Activated CD8-positive, alpha-beta memory T cell treated with anti-CD3 and anti-CD28 coated beads for 4 hours (primary cell): ENCODE results near the gene LSR.
"Not testable (repeated sequence)": the region's sequence is repeated elsewhere in the genome, so short reads cannot be mapped to it uniquely, and the experiment has no call there.

Experiments
- DNase-seq, 2 donors: peaks; one replicate each; pipeline ENCODE4 v3.0.0-alpha.2; 2020; ENCODE audit warnings: low read depth in 2 of 2

LSR gene

DNA sequence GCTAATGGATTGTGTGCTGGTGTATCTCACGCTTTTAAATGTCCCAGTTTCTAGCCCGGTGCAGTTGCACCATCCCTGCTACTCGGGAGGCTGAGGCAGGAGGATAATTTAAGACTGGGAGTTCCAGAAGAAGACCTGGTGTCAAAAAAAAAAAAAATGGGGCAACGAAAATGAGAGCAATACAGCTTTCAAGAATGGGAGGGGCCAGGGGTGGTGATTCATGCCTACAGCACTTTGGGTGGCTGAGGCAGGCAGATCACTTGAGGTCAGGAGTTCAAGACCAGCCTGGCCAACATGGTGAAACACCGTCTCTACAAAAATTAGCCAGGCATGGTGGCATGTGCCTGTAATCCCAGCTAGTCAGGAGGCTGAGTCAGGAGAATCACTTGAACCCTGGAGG is 37.3 kb downstream of the LSR start:
- not testable (repeated sequence) for DNase-seq

DNA sequence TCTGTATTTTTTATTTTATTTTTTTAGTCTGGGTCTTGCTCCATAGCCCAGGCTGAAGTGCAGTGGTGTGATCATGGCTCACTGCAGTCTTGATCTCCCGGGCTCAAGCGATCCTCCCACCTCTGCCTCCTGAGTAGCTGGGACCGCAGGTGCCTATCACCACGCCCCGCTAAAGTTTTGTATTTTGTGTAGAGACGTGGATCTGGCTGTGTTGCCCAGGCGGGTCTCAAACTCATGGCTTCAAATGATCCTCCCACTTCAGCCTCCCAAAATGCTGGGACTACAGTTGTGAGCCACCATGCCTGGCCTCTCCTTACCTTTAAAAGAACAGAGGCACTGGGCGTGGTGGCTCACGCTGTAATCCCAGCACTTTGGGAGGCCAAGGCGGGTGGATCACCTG is 38.9 kb downstream of the LSR start:
- no peak for DNase-seq

- no peak for DNase-seq
These were observed 39.5 kb downstream of the LSR start for GRCh38 chr19:35288331-35288730.

DNA sequence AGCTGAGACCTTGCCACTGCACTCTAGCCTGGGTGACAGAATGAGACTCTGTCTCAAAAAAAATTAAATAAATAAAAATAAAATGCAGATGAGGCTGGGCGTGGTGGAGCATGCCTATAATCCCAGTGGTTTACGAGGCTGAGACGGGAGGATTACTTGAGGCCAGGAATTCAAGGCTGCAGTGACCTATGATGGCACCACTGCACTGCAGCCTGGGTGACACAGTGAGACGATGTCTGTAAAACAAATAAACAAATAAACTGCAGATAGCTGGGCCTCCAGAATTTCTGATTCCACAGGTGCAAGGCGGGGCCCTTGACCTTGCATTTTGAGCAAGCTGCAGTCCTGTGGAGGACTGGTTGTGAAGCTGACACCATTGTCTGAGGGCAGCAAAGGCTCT is 40.1 kb downstream of the LSR start:
- no peak for DNase-seq

GRCh38 chr19:35290381-35291127 is 41.8 kb downstream of the LSR start:
- no peak for DNase-seq

DNA sequence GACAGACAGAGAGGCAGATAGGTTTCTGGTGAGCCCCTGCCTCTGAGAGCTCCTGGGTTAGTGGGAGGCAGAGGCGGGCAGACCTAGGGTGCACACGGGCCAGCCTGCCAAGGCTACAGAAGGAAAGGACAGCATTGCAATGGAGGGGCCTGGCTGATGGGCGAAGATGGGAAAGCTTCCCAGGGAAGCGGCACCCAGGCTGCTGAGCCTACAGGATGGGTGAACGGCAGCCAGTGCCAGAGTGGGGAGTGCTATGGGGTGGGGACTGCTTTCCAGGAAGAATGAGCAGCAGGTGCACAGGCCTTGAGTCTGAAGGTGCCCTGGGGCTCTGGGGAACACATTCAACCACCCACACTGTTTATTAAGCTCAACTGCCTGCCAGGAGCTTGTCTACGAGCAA is 42.5 kb downstream of the LSR start:
- no peak for DNase-seq

- no peak for DNase-seq
These were observed 43.1 kb downstream of the LSR start, which contains the start of gene MAG for GRCh38 chr19:35291916-35292315. Gene MAG (plus strand): TSS chr19:35292161. CDS start chr19:35295409, 3,248 bp downstream.

GRCh38 chr19:35292421-35293362 is 43.9 kb downstream of the LSR start:
- DNase-seq, result no peak

- DNase-seq, result no peak
These were observed 44.5 kb downstream of the LSR start for GRCh38 chr19:35293363-35293739.

DNA sequence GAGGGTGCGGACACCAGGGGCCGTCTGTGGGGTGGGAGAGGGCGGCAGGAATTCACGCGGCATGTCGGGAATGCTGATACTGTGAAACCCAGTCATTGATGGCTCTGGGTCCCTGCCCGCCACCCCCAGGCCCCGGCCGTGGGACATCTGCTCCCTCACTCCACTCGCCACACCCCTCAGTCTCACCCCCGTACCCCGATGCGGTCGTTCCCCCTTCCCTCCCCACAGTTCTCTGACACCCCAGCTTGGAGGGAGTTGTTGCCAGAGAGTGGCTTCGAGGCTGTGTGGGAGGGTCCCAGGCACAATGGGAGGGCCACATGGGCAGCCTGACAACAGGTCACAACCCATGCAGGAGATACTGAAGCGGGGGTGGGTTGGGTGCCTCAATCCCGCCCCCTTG is 45.0 kb downstream of the LSR start:
- DNase-seq, result no peak

- no peak for DNase-seq
These were observed 45.5 kb downstream of the LSR start for GRCh38 chr19:35294328-35294727.

DNA sequence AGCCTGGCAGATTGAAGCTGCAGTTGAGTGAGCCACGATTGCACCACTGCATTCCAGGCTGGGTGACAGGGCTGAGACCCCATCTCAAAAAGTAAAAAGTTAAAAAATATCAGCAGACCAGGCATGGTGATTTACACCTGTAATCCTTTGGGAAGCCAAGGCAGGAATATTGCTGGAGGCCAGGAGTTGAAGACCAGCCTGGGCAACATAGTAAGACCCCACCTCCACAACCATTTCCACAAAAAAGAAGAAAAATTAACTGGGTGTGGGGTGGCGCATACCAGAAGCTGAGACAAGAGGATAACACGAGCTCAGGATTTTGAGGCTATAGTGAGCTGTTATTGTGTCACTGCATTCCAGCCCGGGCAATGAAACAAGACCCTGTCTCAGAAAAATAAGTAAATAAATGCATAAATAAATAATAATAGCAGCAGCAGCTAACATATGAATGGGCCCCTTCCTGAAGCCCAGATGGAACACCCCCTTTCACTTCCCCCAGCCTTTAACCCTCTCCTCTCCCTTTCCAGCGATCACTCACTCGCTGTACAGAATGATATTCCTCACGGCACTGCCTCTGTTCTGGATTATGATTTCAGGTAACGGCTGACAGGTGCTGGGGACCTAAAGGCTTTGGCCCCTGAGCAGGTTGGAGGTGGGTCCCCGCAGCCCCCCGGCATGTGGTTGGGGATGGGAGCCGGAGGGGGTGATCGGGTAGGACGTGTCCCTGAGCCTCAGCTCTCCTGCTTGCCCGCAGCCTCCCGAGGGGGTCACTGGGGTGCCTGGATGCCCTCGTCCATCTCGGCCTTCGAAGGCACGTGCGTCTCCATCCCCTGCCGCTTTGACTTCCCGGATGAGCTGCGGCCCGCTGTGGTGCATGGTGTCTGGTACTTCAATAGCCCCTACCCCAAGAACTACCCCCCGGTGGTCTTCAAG is 46.3 kb downstream of the LSR start:
- no peak for DNase-seq

DNA sequence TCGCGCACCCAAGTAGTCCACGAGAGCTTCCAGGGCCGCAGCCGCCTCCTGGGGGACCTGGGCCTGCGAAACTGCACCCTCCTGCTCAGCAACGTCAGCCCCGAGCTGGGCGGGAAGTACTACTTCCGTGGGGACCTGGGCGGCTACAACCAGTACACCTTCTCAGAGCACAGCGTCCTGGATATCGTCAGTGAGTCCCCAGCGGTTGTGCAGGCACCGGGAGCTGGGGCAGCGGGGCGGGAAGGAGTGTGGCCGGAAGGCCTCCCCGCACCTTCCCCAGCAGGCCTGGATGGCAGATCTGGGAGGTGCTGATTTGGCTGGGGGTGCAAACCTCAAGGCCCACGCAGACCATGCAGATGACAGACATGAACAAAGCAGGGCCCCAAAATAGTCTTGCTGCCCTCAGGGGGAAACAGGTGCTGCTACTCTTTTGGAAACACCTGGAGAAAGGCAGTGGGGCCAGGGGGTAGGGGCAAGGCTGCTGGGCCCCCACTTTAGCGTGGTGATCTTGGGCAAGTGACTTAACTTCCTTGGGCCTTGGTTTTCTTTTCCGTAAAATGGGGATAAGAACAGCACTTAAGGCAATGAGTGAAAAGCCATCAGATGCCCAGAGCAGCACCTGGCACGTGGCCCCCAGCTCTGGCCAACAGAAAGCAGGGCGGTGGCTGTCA is 47.1 kb downstream of the LSR start:
- no peak for DNase-seq

GRCh38 chr19:35296644-35297514 is 48.1 kb downstream of the LSR start:
- DNase-seq, result no peak

- DNase-seq, result no peak
These were observed 48.7 kb downstream of the LSR start for GRCh38 chr19:35297515-35297848.

DNA sequence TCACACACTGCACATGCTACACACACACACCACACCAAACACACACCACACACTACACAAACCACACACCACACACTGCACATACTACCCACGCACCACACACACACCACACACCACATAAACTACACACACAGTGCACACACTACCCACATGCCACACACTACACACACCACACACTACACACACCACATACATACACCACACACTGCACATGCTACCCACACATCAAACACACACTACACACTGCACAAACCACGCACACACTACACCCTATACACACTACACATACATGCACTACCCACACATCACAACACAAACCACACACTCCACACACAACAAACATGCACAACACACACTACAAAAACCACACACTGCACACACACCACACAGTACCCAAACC is 49.1 kb downstream of the LSR start:
- DNase-seq, result no peak

DNA sequence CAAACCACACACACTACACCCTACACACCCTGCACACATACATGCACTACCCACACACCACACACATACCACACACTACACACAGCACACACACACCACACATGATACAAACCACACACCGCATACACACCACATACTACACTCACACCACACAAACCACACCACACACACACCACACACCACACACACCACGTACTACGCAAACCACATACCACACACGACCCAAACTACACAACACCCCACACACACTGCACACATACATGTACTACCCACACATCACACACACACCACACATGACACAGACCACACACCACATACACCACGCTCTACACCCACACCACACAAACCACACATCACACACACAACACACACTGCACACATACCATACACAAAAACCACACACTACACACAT is 49.8 kb downstream of the LSR start:
- DNase-seq, result no peak

- no peak for DNase-seq
These were observed 50.9 kb downstream of the LSR start for GRCh38 chr19:35299523-35300338.

GRCh38 chr19:35300339-35300649 is 51.5 kb downstream of the LSR start:
- no peak for DNase-seq

DNA sequence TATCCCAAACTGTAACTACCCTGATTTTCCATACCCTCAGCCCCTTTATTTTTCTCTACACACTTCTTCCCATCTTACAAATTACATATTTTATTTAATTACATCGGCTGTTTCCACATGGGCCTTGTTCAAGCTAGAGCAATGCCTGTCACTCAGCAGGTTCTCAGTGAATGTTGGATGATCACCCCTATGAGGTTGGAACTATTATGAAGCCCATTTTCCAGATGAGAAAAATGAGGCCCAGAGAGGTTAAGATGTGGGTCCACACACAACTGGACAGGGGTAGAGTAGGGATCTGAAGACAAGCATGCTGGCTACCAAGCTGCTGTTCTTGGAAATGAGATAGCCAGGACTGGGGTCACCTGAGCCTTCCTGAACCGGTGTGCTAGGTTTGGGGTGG is 53.2 kb downstream of the LSR start:
- no peak for DNase-seq
